Posterior cingulate gyrus (tissue), 11 donors: ENCODE data around the gene TXNRD2.
A peak's percentile ranks its signal among the peaks of the same experiment; 100 is the strongest.

Source experiments
- DNase-seq, 10 donors: peaks; one replicate each; pipeline versions ENCODE4 v3.0.0 to v3.0.0-alpha.2; 2020 to 2021; ENCODE audit warnings: mixed read lengths in 3 of 10
- intact Hi-C: fragments of 100-400 bp; cut with DNase I; formaldehyde crosslinking; loops from one replicate; pipeline ENCODE4 v1.15.1; 2023

TXNRD2 gene

GRCh38 chr22:19969141-19969928, 27.7 kb upstream of the TXNRD2 start:
- no peak for DNase-seq
- intact Hi-C loops = no loop called here

DNA sequence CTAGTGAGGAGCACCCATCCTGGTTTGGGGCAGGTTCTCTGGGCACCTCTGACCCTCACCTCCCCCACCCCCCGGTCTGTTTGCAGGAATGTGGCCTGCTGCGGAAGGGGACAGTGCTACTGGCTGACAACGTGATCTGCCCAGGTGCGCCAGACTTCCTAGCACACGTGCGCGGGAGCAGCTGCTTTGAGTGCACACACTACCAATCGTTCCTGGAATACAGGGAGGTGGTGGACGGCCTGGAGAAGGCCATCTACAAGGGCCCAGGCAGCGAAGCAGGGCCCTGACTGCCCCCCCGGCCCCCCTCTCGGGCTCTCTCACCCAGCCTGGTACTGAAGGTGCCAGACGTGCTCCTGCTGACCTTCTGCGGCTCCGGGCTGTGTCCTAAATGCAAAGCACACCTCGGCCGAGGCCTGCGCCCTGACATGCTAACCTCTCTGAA, 26.9 kb upstream of the TXNRD2 start:
- intact Hi-C loops = no loop called here
- peak in 1 of 10 donors; percentile 70 for DNase-seq

GRCh38 chr22:19967850-19968449, 26.3 kb upstream of the TXNRD2 start:
- intact Hi-C loops = no loop called here
- peak in 1 of 10 donors; percentile 62 for DNase-seq

DNA sequence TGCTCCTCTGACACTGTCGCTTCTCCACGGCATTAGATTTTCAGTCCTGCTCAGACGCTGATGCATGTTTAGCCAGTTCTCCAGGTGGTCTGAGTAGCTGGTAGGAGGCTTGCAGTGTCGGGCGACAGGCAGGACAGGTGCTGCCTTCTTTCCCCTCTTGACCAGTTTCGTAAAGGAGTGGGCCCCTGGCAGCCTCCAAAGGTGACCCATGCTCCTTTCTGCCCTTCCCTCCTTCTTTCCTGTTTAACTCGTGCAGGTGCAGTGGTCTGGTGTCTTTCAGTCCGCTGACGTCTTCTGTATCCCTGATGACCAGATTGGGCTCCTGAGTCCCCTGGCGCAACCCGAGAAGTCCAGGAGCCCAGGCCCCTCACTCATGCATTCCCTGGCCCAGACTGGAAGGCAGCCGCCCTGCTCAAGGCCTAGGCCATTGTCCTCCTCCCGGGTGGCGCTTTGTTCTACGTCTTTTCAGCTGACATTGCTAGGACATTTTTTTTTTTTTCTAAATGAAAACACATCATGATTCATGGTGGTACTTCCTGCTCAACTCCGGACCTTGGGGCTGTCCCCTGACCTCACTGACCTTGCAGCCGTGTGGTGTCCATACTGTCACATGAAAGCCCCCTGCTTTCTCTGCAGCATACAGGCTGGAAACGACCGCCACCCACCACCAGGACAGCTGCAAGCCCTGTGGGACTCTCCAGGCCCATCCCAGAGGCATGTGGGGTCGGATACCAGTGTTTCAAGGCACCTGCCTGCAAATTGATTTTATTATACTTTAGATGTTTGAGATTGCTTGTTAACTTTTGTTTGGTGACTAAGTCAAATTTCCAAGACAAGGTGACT, 25.5 kb upstream of the TXNRD2 start:
- DNase-seq = peak in 1 of 10 donors; percentile 78

GRCh38 chr22:19965771-19966709, 24.4 kb upstream of the TXNRD2 start:
- DNase-seq = peak in 4 of 10 donors; percentile 40 to 91 (median 53)
- intact Hi-C loops = no loop called here

More for the DNA sequence above, 25.5 kb upstream of the TXNRD2 start:
- intact Hi-C loops = no loop called here

DNA sequence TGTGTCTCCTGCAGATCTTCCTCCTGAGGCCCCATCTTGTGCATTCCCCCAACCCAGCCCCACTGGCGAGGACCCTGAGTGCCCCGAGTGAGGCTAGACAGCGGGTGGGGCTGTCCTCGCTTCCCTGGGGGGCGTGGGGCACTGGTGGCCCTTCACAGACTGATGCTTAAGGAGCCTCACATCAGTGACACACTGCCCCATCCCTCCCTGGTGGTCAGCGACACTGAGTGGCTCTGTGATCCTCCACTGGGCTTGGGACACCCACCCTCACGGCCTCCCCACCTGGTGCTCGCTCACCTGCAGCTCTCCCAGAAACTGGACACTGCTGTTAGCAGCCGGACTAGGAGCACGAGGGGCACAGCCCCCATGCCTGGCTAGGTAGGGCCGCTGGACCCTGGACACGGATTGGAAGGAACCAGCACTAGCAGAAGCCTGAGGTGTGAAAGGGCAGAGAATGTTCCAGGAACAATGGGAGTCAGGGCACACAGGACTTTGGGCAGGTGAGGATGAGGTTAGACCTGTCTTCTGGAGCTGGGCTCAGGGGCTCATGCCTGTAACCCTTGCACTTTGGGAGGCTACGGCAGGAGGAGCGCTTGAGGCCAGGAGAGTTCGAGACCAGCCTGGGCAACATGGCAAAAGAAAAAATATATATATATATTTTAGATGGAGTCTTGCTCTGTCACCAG, 23.2 kb upstream of the TXNRD2 start:
- intact Hi-C loops = no loop called here
- peak in 1 of 10 donors; percentile 68 for DNase-seq

- intact Hi-C loops = no loop called here
- DNase-seq = peak in 1 of 10 donors; percentile 71
Measured at GRCh38 chr22:19963863-19964642, 22.4 kb upstream of the TXNRD2 start.

DNA sequence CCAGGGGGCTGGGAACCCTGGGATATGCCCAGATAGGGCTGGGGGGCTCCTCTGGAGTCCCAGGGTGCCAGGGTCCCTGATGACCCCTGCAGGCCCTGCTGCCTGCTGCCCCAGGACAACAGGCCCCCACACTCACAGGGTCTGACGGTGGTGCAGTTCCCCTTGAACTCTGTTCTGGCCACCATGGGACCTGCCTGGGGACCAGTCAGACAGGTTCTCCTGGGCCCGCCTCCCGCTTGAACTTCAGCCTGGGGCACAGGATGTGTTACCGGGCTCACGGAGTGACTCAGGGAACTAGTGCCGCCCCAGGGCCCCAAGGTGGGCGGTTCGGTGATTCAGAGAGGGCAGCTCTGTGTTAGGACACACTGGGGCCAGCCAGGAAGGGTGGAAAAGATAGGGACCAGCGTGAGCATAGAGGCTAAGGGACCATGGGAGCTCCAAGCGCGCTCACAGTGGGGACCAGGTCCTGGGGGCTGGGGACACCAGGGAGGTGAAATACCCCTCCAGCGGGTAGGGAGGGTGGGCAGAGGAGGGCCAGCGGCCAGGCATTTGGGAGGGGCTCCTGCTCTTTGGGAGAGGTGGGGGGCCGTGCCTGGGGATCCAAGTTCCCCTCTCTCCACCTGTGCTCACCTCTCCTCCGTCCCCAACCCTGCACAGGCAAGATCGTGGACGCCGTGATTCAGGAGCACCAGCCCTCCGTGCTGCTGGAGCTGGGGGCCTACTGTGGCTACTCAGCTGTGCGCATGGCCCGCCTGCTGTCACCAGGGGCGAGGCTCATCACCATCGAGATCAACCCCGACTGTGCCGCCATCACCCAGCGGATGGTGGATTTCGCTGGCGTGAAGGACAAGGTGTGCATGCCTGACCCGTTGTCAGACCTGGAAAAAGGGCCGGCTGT, 21.5 kb upstream of the TXNRD2 start:
- DNase-seq = peak in 5 of 10 donors; percentile 5 to 77 (median 59)
- intact Hi-C loops = no loop called here

GRCh38 chr22:19962246-19962908, 20.8 kb upstream of the TXNRD2 start:
- intact Hi-C loops = no loop called here
- peak; percentile 68 to 97 (median 80) for DNase-seq

- DNase-seq = peak in 4 of 10 donors; percentile 5 to 71 (median 16)
- intact Hi-C loops = no loop called here
Measured at GRCh38 chr22:19961868-19962245, 20.2 kb upstream of the TXNRD2 start.

DNA sequence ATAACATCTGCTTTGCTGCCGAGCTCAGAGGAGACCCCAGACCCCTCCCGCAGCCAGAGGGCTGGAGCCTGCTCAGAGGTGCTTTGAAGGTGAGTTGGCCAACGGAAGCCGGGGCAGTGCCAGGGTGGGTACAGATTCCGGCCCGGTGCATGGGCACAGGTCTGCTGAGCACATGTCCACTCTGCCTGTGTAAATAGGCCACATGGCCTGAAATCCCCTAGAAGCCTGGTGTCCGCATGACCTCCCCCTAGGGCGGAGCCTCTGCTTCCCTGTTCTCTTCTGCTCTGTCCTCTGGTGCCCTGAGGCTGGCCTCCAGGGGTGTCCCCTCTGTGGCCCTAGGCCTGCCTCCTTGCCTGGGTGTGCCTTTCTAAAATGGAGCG, 19.6 kb upstream of the TXNRD2 start:
- intact Hi-C loops = no loop called here
- DNase-seq = peak in 4 of 10 donors; percentile 9 to 77 (median 64)

GRCh38 chr22:19960491-19961200, 19.0 kb upstream of the TXNRD2 start:
- DNase-seq = peak in 4 of 10 donors; percentile 21 to 66 (median 54)
- intact Hi-C loops = no loop called here

GRCh38 chr22:19959587-19960490, 18.2 kb upstream of the TXNRD2 start:
- DNase-seq = peak in 3 of 10 donors; percentile 49 to 64 (median 50)
- intact Hi-C loops = no loop called here

DNA sequence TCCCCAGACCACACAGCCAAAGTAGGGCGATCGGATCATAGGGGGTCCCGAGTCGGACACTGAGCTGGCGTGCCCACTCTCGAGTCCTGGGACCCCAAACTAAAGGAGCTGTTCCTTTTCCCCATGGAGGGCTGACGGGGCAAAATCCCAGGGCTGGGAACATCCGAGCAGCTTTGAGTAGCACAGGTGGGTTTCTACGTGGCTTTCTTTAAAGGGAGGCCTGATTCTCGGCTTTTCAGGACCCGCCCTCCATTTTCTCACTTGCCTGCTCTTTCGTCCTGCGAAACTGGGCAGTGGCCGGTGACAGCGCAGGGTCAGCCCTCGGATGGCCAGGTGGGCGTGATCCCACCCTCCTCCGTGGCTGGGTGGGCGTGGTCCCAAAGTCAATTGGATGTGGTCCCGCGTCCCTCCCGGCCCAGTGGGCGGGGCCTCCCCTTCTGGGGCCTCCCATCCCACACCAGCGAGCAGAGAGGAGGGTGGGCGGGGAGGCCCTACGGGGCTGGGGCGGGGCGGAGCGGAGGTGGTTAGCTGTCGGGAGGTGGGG, 17.5 kb upstream of the TXNRD2 start:
- intact Hi-C loops = no loop called here
- DNase-seq = peak in 3 of 10 donors; percentile 25 to 80 (median 66)
